COLO668 (cell line): ENCODE data around the gene FAM83G.
"Not testable (repeated sequence)": the region's sequence is repeated elsewhere in the genome, so short reads cannot be mapped to it uniquely, and the experiment has no call there.

Experiments used
- DNase-seq: peaks from one replicate; lab custom pipeline; 2025; ENCODE audit not compliant: unreplicated experiment; lab: John Stamatoyannopoulos, UW

Gene FAM83G

DNA sequence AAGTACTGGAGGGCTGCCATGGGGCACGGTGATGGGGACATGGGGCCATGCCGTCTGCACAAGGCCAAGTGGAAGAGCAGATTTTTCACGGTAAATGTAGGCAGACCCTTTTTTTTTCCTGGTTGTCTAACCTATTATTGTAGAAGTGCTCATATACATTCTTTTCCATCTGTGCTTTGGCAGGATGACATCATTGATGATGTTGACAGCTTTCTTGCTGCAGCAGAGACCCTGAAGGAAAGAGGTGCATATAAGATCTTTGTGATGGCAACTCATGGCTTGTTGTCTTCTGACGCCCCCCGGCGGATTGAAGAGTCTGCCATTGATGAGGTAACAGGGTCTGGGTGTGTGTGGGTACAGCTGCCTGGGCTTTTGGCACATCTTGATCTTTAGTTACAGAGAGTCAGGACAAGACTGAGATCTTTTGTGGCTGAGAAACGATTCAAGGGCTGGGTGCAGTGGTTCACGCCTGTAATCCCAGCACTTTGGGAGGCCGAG is 75.9 kb downstream of the FAM83G start:
- no peak for DNase-seq

GRCh38 chr17:18925187-18925586 is 79.4 kb downstream of the FAM83G start:
- DNase-seq, result no peak

GRCh38 chr17:18922596-18922995 is 82.0 kb downstream of the FAM83G start:
- not testable (repeated sequence) for DNase-seq

- DNase-seq, result no peak
These were observed 82.6 kb downstream of the FAM83G start for GRCh38 chr17:18921912-18922451.

GRCh38 chr17:18921485-18921884 is 83.1 kb downstream of the FAM83G start:
- DNase-seq, result no peak

DNA sequence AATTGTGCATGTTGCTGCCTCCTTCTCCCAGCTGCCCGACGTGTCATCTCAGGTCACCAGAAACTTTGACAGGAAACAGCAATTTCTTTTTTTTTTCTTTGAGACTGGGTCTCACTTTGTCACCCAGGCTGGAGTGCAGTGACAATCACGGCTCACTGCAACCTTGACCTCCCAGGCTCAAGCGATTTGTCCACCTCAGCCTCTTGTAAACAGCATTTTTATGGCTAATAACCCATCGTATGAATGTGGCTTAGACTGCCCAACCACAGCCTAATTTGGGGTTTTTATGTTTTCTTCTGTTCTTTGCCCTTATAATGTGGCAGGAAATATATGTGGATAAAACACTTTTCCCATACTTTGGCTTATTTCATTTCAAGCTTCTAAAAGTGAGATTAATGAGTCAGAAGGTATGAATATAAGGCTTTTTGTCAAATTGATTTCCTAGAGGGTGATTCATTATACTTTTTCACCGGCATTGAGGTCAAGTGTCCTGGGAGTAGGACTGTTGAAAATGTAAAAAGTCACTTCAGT is 83.6 kb downstream of the FAM83G start:
- DNase-seq, result no peak

DNA sequence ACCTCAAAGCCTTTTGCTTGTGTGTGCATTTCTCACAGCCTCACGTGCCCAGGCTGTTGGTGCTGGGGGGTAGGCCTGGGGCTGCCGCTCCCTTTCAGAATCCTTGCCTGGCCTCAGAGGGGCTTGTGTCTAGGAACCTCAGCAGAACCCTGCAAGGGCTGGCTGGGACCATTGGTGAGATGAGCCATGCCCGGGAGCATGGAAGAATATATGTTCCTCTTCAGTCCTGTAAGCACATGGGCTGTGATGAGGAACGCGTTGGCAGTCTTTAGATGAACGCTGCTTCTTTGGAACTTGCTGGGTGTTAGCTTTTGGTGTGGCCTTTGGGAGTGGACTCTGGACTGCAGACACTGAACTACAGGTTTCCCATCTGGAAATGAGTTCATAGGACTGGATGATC is 84.6 kb downstream of the FAM83G start:
- no peak for DNase-seq
